Measurements from ENCODE around the gene PNRC2.

DNA sequence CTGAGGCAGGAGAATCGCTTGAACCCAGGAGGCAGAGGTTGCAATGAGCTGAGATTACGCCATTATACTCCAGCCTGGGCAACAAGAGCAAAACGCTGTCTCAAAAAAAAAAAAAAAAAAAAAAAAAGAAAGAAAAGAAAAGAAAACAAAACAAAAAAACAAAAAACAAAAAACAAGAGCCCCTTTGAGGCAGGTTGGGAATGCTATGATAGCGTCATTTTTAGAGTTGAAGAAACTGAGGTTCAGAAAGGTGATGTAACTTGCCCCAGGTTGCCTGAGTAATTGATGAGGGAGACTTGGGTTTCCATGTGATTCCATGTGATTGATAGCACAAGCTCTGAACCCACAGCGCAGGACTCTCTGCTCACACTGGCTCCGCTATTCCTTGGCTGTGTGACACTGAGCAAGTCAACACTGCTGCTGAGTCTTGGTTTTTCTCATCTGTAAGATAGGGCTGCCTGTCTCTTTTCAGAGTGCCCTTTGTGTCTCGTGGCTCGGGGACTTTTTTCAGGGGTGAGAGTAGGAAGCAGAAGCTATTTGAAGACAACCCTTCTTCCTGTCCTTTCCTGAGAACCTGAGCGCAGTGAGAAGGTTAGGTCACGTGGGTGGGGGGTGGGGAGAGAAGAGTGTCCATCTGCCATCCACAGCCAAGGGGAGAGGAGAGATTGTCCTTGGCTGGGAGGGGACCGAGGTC lies 48.9 kb upstream of the PNRC2 start:
- TF ChIP-seq CTCF (optimal IDR thresholded peaks at IDR 0.05 in 1 of 3, IDR thresholded peaks at IDR 0.05 in 1 of 3, conservative IDR thresholded peaks at IDR 0.05 in 1 of 3; ENCODE audit: extremely low read depth in 1 of 3, insufficient read depth in 2 of 3, low read length in 3 of 3) (no peak), EZH2 (IDR thresholded peaks at IDR 0.05; ENCODE audit: low read length) (no peak)

Measured in keratinocyte (primary cell).